ENCODE results near the gene DGKD.
"Not testable (repeated sequence)": the region's sequence is repeated elsewhere in the genome, so short reads cannot be mapped to it uniquely, and the experiment has no call there.

Gene DGKD

GRCh38 chr2:233360771-233361176 lies 6.5 kb downstream of the DGKD start:
- DNase-seq (ENCODE audit: low read depth) = no peak

- no peak for DNase-seq (ENCODE audit: low read depth)
These were observed 7.0 kb downstream of the DGKD start for GRCh38 chr2:233361297-233361696.

DNA sequence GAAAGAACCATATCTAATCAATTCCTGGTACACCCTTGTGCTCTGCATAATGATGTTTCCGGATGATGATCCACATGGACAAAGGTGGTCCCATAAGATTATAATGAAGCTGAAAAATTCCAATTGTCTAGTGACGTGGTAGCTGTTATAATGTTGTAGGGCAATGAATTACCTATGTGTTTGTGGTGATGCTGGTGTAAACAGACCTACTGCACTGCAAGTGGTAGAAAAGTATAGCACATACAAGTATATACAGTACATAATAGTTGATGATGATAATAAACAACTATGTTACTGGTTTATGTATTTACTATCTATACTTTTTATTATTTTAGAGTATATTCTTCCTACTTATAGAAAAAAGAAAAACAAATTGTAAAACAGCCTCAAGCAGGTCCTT lies 8.4 kb downstream of the DGKD start:
- no peak for DNase-seq (ENCODE audit: low read depth)

DNA sequence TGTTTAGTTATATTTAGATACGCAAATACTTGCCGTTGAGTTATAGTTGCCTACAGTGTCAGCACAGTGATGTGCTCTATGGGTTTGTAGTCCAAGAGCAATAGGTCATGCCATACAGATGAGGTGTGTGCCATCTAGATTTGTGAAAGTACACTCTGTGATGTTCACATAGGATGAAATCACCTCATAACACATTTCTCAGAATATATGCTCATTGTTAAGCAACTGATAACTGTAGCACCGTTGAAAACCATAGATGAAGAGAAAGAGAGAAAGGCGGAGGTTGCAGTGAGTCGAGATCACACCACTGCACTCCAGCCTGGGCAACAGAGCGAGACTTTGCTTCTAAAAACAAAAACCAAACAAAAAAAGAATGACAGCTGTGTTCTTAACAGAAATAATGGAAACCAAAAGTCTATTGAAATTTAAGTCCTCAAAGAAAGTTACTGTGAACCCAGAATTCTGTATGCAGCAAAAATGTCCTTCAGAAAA lies 9.5 kb downstream of the DGKD start:
- no peak for DNase-seq (ENCODE audit: low read depth)

GRCh38 chr2:233365861-233366520 lies 11.7 kb downstream of the DGKD start:
- DNase-seq (ENCODE audit: low read depth) = no peak

DNA sequence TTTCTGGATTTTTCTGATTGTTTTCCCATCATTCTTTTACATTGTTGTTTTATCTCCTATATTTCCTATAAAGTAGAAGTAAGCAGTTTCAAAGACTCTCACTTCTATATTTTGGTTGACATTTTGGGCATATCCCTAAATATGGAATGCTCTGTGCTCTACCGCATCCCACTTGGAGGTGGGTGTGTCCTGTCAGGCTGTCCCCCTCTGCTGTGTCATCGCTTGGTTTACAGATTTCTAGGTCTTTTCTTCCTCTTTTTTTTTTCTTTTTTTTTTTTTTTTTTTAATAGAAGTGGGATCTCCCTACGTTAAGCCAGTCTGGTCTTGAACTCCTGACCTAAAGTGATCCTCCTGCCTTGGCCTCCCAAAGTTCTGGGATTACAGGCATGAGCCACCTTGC lies 13.3 kb downstream of the DGKD start:
- no peak for DNase-seq (ENCODE audit: low read depth)

- no peak for DNase-seq (ENCODE audit: low read depth)
These were observed 14.5 kb downstream of the DGKD start for GRCh38 chr2:233368756-233369155.

- DNase-seq (ENCODE audit: low read depth) = no peak
These were observed 15.2 kb downstream of the DGKD start for GRCh38 chr2:233369462-233369861.

DNA sequence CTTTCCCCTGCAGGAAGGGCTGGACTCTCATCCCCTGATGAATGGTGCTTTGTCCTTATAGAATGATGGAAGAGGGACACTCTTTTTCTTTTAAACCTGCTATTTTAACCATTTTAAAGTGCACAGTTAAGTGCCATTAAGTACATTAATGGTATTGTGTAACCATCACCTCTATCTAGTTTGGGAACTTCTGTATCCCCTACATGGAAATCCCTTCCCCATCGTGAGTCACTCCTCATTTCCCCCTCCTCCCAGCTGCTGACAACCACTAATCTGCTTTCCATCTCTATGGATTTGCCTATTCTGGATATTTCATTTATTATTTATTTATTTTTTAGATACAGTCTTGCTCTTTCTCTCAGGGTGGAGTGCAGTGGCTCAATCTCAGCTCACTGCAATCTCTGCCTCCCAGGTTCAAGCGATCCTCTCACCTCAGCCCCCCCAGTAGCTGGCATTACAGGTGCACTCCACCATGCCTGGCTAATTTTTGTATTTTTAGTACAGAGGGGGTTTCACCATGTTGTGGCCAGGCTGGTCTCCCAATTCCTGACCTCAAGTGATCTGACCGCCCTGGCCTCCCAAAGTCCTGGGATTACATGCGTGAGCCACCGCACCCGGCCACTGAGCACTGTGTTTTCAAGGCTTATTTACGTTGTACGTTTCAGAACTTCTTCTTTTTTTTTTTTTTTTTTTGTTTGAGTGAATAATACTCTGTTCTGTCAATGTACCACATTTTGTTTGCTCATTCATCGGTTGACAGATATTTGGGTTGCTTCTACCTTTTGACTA lies 15.8 kb downstream of the DGKD start:
- DNase-seq (ENCODE audit: low read depth) = no peak

DNA sequence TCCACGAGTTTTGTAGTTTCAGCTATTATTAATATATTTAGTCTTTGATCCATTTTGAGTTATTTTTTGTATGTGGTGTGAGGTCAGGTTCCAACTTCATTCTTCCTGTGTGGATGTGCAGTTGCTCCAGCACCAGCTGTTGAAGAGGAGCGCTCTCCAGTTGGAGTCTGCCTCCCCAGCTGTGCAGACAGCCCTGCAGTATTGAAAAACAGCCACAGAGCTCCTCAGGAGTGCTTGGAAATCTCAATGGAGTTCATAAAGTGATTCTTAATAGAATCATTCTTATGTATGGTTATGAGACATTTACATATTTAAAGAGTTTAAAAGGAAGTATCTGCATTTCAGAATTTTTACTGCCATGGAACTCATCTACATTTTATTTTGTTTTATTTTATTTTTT lies 17.3 kb downstream of the DGKD start:
- no peak for DNase-seq (ENCODE audit: low read depth)

GRCh38 chr2:233372855-233373254 lies 18.6 kb downstream of the DGKD start:
- no peak for DNase-seq (ENCODE audit: low read depth)

DNA sequence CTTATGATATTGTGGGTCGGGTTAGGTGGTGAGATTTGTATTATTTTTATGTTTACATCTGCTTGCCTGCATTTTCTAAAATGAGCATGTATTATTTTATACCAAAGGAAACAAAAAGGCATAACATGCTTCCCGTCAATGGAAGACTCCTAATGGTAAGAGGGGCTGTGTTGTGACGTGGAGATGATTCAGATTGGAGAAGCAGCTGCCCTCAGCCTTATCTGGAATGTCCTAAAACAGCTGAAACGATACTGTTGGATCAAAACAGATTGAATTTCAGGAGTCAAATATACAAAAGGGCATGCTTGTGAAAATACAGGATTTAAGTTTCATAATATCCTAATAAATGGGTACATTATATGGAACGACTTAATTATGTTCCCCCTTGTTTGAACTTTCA lies 19.0 kb downstream of the DGKD start:
- no peak for DNase-seq (ENCODE audit: low read depth)

GRCh38 chr2:233374776-233375175 lies 20.5 kb downstream of the DGKD start:
- DNase-seq (ENCODE audit: low read depth) = not testable (repeated sequence)

DNA sequence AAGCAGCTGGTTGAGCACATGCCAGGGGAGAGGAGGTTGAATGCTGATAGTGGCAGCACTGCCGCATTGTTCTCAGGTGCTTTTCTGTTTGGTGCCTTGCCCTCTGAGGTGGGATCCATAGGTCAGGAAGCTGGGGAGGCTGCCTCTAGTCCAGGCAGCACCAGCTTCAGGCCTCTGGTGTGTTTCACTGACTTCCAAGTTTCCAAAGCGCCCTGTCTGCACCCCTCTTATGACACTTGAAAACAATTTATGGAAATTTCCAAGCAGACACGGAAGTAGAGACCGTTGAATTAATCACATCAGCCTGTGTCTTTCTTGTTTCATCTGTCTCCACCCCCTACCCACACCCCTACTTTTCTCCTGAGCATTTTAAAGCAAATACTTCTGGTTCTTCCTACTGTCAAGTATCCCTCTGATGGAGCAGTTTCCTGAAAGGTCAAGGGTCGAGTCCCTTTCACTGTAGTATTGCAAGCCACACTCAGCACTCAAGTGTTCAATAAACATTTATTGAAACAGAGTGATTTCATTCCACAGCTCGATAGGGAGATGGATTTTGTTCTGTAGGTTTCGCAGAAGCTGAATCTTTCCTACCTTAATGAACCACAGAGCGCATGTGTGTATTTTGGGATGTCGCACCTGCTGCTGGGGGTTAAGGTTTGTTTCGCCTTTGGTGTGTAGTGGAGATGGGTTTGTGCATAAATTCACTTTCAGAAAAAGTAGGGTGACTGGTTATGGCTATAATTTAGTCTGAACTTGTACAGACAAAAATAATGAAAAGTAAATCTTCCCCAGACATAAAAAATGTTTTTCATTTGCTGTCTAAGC lies 21.4 kb downstream of the DGKD start:
- no peak for DNase-seq (ENCODE audit: low read depth)

DNA sequence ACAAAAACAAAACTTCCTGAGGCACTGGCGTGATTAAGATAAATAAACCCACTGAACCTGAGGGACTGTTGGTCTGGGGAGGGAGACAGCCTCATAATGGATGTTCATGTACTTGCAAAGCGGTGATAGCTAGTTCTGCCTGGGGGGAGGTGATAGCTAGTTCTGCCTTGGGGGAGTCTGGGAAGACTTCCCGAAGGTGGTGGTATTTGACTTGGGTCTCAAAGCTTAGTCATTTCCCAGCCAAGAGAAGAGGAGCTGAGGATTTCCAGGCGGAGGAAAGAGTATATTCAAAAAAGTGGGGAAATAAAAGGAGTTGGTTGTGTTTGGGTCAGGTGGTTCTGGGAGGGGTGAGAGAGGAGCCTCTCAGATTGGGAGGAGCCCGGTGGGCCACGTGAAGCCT lies 24.7 kb downstream of the DGKD start:
- DNase-seq (ENCODE audit: low read depth) = no peak

DNA sequence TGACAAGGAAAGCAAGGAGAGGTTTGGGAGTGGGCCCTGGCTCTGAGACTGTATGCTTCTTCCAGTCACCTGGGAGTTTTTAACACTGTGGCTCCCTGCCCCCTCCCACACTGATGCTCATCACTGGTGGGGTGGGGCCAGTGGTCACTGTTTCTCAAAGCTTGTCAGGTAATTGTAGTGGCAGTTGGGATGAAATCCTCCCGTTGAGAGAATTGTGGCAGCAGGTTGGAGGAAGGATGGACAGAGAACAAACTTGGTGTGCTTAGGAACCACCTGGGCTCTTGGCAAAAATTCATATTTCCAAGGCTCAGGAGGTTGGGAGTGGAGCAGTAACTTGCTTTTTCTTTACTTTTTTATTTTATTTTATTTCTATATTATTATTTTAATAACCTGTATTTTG lies 25.1 kb downstream of the DGKD start:
- DNase-seq (ENCODE audit: low read depth) = no peak

DNA sequence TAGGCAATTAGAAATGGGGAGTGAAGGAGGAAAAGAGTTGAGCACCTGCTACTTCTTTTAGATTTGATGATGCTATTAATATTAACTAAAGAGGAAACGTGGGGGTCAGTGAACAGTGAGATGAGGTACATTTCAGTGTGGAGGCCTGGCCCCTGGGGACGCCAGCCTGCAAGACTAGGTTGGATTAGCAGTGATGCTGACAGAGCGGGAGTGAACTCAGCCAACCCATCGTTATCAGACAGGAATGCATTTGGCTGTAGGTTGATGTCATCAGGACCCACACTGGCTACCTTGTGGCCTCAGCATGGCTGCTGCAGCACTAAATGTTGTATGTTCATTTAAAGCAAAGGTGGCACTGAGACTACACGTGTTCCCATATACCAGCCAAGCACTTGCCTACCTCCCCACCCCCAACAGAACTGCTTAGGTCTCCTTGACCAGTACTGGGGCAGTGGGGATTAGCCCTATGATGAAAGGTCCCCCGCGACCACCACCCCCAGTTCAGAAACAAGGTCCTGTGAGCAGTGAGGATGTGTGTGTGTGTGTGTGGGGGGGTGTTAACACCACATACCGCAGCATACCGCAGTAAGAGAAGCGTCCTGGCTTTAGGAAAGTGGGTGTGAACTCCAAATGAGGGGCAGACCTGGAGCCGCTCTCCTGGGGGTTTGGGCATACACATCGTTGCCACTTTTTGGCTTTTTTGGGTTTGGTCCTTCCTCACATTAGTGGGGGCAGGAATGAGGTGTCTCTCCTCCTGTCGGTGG lies 26.0 kb downstream of the DGKD start:
- no peak for DNase-seq (ENCODE audit: low read depth)

GRCh38 chr2:233380995-233381637 lies 26.8 kb downstream of the DGKD start:
- no peak for DNase-seq (ENCODE audit: low read depth)

- peak; percentile 20 for DNase-seq (ENCODE audit: low read depth)
These were observed 27.3 kb downstream of the DGKD start for GRCh38 chr2:233381638-233381995.

DNA sequence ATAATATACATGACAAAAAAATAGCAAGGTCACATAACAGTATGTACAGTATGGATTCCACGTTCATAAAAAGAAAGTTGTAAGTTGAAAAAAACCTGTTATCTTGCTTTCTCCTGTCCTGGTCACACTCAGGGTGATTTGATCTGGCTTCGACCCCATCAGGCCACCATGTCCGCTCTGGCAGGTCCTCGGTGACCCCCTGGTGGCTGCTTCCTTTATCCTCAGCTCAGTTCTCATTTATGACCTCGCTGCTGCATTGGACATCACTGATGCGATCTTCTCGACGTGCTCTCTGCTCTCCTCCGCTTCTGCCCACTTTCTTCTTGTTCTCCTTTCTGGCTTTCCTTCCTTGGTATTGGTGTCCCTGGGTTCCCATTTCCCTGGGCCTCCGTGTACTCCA lies 29.7 kb downstream of the DGKD start:
- no peak for DNase-seq (ENCODE audit: low read depth)

DNA sequence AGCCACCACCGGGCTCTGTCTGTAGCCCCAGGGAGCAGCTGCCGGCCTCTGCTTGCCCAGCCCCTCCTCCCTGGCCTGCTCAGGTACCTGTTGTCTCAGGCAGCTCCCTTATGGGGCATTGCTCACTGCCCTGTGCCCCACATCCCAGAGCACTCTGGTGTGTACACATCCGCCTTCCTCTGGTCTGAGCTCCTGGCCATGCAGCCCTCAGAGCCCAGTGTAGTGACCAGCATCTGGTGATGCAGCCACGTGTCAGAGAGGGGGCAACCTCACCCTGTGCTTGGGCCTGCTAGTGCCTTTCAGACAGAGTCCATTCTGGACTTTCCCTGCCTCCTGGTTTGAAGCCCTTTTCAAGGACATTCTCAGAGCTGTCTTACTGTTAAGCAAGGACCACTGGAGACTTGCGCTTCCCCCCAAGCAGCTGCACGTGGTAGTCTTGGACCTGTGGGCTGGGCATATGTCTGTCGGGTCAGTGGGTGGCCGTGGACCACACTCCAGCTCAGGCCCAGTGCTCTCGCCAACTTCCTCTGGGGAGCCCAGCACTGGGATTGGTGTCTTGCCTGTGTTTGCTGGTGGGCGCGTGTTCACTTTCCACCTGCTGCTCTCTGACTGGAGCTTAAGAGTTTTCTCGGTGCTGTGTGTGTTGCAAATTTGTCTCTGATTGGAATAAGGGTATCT lies 30.7 kb downstream of the DGKD start:
- no peak for DNase-seq (ENCODE audit: low read depth)
